K562 (cell line): ENCODE data around the gene SFRP5. TPM values are rescaled to one million over a fixed set of nuclear protein-coding genes. Genes with fewer than 3 reads are reported as not detected.
A peak's percentile ranks its signal among the peaks of the same experiment; 100 is the strongest.

ENCODE experiments used
- ATAC-seq: fragments of 200-7000 bp; cut with Tn5 transposase; 3 replicates; pipeline ENCODE4 v1.9.1; 2020; ENCODE audit warnings: moderate library complexity
- BruUV-seq: library from RNA; stranded (reverse); fragments of 400-500 nt; replicated peaks from 2 replicates; lab custom pipeline; 2021; lab: Mats Ljungman, UMichigan
- CTCF ChIA-PET: fragments of 300-600 bp; formaldehyde crosslinking; extraction: SDS; loops from one replicate; lab custom pipeline; 2021; ENCODE audit warnings: low intra/inter-chr PET ratio; lab: Yijun Ruan, JAX
- POLR2A ChIA-PET: fragments of 300-600, 350-650 bp; sonication (Branson Sonifier 250); formaldehyde crosslinking; extraction: SDS; loops from one replicate; lab custom pipeline; 2021; ENCODE audit warnings: antibody characterized with exemption, inconsistent platforms; lab: Yijun Ruan, JAX
- DNase-seq, 4 experiments: peaks; one replicate each; pipeline versions ENCODE4 v3.0.0 to v3.0.0-alpha.2; 2011 to 2018; ENCODE audit warnings: low spot score in 3 of 4, mixed read lengths in 3 of 4; ENCODE audit errors: extremely low read depth in 1 of 4
- FAIRE-seq: peaks from 2 replicates; lab custom pipeline; 2011; peaks lifted over from hg19 to GRCh38; lab: Jason Lieb, UNC
- H2AFZ ChIP-seq: 2 replicates; pipeline ENCODE4 v1.6.0; 2011; ENCODE audit warnings: low read depth, low read length, control low read depth, inconsistent platforms
- H3K27ac ChIP-seq: fragments of 200-600 bp; 3 replicates; pipeline ENCODE4 v1.8.0; 2011; ENCODE audit warnings: low read depth, mild to moderate bottlenecking, control low read depth, inconsistent platforms, low read length, moderate library complexity, mixed read lengths; ENCODE audit errors: extremely low read depth
- H3K27me3 ChIP-seq, 2 experiments: fragments of 300-600 bp in 1 of 2; 2 replicates in 1 of 2; 3 replicates in 1 of 2; pipeline versions ENCODE4 v1.6.0 to v1.8.0; 2011; ENCODE audit warnings: inconsistent platforms in 2 of 2, low read length in 2 of 2, mild to moderate bottlenecking in 1 of 2, mixed read lengths in 1 of 2, moderate library complexity in 1 of 2; ENCODE audit not compliant: control insufficient read depth in 2 of 2, insufficient read depth in 2 of 2
- H3K36me3 ChIP-seq: fragments of 300-600 bp; 3 replicates; pipeline ENCODE4 v1.8.0; 2011; ENCODE audit warnings: mild to moderate bottlenecking, low read length, inconsistent platforms; ENCODE audit not compliant: control insufficient read depth, insufficient read depth
- H3K4me1 ChIP-seq, 2 experiments: fragments of 200-600 bp in 1 of 2; replicated peaks in 1 of 2; 2 replicates in 1 of 2; 3 replicates in 1 of 2; pipeline versions ENCODE4 v1.5.1 to v1.8.0; 2011; ENCODE audit warnings: inconsistent platforms in 2 of 2, low read length in 2 of 2, mild to moderate bottlenecking in 1 of 2, mixed read lengths in 1 of 2, moderate library complexity in 1 of 2; ENCODE audit not compliant: control insufficient read depth in 2 of 2, insufficient read depth in 2 of 2
- H3K4me2 ChIP-seq: 2 replicates; pipeline ENCODE4 v1.6.1; 2011; ENCODE audit warnings: low read length, control low read depth, inconsistent platforms, mixed read lengths; ENCODE audit not compliant: insufficient read depth
- H3K4me3 ChIP-seq: fragments of 200-600 bp; sonication (generic), shearing (Covaris generic); 2 replicates; pipeline ENCODE4 v1.5.1; 2016; ENCODE audit warnings: control low read depth, inconsistent platforms
- H3K79me2 ChIP-seq: fragments of 200-600 bp; 3 replicates; pipeline ENCODE4 v1.8.0; 2011; ENCODE audit warnings: low read length, inconsistent platforms; ENCODE audit not compliant: control insufficient read depth, insufficient read depth
- H3K9ac ChIP-seq, 2 experiments: 2 replicates each; pipeline versions ENCODE4 v1.6.0 to v1.6.1; 2011; ENCODE audit warnings: low read depth in 2 of 2, low read length in 2 of 2, control low read depth in 1 of 2, inconsistent platforms in 1 of 2, mild to moderate bottlenecking in 1 of 2, mixed read lengths in 1 of 2; ENCODE audit not compliant: insufficient read depth in 1 of 2
- H3K9me1 ChIP-seq: one replicate; pipeline ENCODE4 v1.6.0; 2011; ENCODE audit warnings: inconsistent platforms, mild to moderate bottlenecking, low read length, moderate library complexity; ENCODE audit not compliant: control insufficient read depth, insufficient read depth
- H3K9me3 ChIP-seq: replicated peaks from 2 replicates; pipeline ENCODE4 v1.5.1; 2011; ENCODE audit warnings: low read depth, low read length, inconsistent platforms; ENCODE audit not compliant: control insufficient read depth, insufficient read depth
- H4K20me1 ChIP-seq: replicated peaks from 2 replicates; pipeline ENCODE4 v1.6.1; 2011; ENCODE audit warnings: low read length, inconsistent platforms, mixed read lengths; ENCODE audit not compliant: control insufficient read depth, insufficient read depth
- ATF4 ChIP-seq: fragments of 450-650 bp; formaldehyde crosslinking; IDR thresholded peaks from 2 replicates; pipeline ENCODE4 v1.4.0; 2022; ENCODE audit warnings: mild to moderate bottlenecking, moderate library complexity
- DIDO1 ChIP-seq: fragments of 450-650 bp; IDR thresholded peaks from 2 replicates; pipeline ENCODE4 v1.6.1; 2016; ENCODE audit warnings: low read depth, missing biosample characterization, missing genetic modification characterization
- ETV6 ChIP-seq, 3 experiments: fragments of 150-350 bp in 1 of 3; sonication (generic) in 1 of 3; formaldehyde crosslinking in 1 of 3; IDR thresholded peaks; 2 replicates each; pipeline versions ENCODE4 v1.6.1 to v1.8.0; 2014 to 2022; ENCODE audit warnings: borderline replicate concordance in 2 of 3, low read depth in 2 of 3, antibody characterized with exemption in 1 of 3, low read length in 1 of 3, mild to moderate bottlenecking in 1 of 3, missing genetic modification reagents in 1 of 3
- HNRNPH1 ChIP-seq: fragments of 200-400 bp; formaldehyde crosslinking; optimal IDR thresholded peaks from 2 replicates; pipeline ENCODE3; 2017; ENCODE audit warnings: low read depth, mild to moderate bottlenecking, low read length, moderate library complexity
- IRF9 ChIP-seq: fragments of 450-650 bp; IDR thresholded peaks from 2 replicates; pipeline ENCODE4 v1.6.1; 2016; ENCODE audit warnings: missing biosample characterization, missing genetic modification characterization
- MEIS2 ChIP-seq: fragments of 450-650 bp; IDR thresholded peaks from 2 replicates; pipeline ENCODE4 v1.6.1; 2014; ENCODE audit warnings: mild to moderate bottlenecking; ENCODE audit not compliant: partially characterized antibody
- NELFE ChIP-seq: IDR thresholded peaks from 2 replicates; pipeline ENCODE4 v1.6.1; 2011; ENCODE audit warnings: mild to moderate bottlenecking; ENCODE audit not compliant: insufficient read depth, insufficient read length
- NFIX ChIP-seq: fragments of 250-450 bp; sonication (Bioruptor Pico); IDR thresholded peaks from 2 replicates; pipeline ENCODE4 v1.4.0; 2020; ENCODE audit warnings: low read depth, mild to moderate bottlenecking, moderate library complexity
- PHTF2 ChIP-seq: fragments of 250-450 bp; sonication (Bioruptor Pico); IDR thresholded peaks from 2 replicates; pipeline ENCODE4 v1.5.0; 2021; ENCODE audit warnings: mild to moderate bottlenecking
- RBBP5 ChIP-seq: fragments of 200-600 bp; sonication (generic); IDR thresholded peaks from 2 replicates; pipeline ENCODE4 v1.6.1; 2012; ENCODE audit warnings: borderline replicate concordance, mild to moderate bottlenecking, low read length, control low read depth, inconsistent platforms; ENCODE audit not compliant: insufficient read depth, poor library complexity, severe bottlenecking
- ZKSCAN8 ChIP-seq: fragments of 200-800 bp; sonication (Bioruptor generic); IDR thresholded peaks from 2 replicates; pipeline ENCODE4 v1.6.1; 2016; ENCODE audit warnings: missing genetic modification characterization, missing compliant biosample characterization
- ZNF561 ChIP-seq: fragments of 450-650 bp; formaldehyde crosslinking; conservative IDR thresholded peaks from 2 replicates; pipeline ENCODE4 v1.4.0; 2020; ENCODE audit warnings: mild to moderate bottlenecking, moderate library complexity
- ZNF778 ChIP-seq: fragments of 450-650 bp; formaldehyde crosslinking; IDR thresholded peaks from 2 replicates; pipeline ENCODE4 v1.4.0; 2020; ENCODE audit warnings: mild to moderate bottlenecking, moderate library complexity
- WGBS: fragments of 100-300 bp; shearing (Covaris generic); methylation state at CpG from one replicate; pipeline ENCODE4 v1.1.6; 2016; ENCODE audit warnings: low coverage, mixed read lengths; ENCODE audit not compliant: insufficient coverage; ENCODE audit errors: missing lambda C conversion rate; 5-methylcytosine and 5-hydroxymethylcytosine counted together
- in situ Hi-C: fragments of 300-500 bp; cut with MboI; formaldehyde crosslinking; loops from 4 replicates; pipeline ENCODE4 v1.15.0; 2018; ENCODE audit warnings: inconsistent platforms, mixed read lengths
- intact Hi-C: fragments of 100-400 bp; cut with micrococcal nuclease; formaldehyde crosslinking; loops from 2 replicates; pipeline ENCODE4 v1.14.2; 2022
- polyA plus RNA-seq, 8 experiments: library from polyadenylated mRNA; depleted of rRNA in 4 of 8; stranded (reverse) in 5 of 8; unstranded in 3 of 8; fragments of >200 nt; fragmentation: Nextera tagmentation in 2 of 8; fragmentation: Illumina TruSeq in 1 of 8; extraction: Ambion mirVana in 2 of 8; extraction: Trizol in 1 of 8; gene quantifications; 2 replicates each; pipeline versions ENCODE4 v1.2.1 to v1.2.3, GENCODE V29; 2011 to 2014; ENCODE audit warnings: inconsistent platforms in 1 of 8, missing spikeins in 1 of 8
- total RNA-seq, 7 experiments: library from RNA; depleted of rRNA in 6 of 7; stranded (reverse); fragments of >200 nt in 6 of 7; fragmentation: Illumina TruSeq in 2 of 7; extraction: Trizol in 2 of 7; gene quantifications; 2 replicates each; pipeline versions ENCODE4 v1.2.1 to v1.2.3, GENCODE V29; 2011 to 2021; ENCODE audit warnings: low replicate concordance in 1 of 7

The SFRP5 gene
- total and polyA plus RNA-seq, 9 of the 15 experiments (the other 6 are each of a cell fraction or from before 2014, with no cell fraction given): 0.07 to 0.29 (median 0.13) TPM; not detected in 3

DNA sequence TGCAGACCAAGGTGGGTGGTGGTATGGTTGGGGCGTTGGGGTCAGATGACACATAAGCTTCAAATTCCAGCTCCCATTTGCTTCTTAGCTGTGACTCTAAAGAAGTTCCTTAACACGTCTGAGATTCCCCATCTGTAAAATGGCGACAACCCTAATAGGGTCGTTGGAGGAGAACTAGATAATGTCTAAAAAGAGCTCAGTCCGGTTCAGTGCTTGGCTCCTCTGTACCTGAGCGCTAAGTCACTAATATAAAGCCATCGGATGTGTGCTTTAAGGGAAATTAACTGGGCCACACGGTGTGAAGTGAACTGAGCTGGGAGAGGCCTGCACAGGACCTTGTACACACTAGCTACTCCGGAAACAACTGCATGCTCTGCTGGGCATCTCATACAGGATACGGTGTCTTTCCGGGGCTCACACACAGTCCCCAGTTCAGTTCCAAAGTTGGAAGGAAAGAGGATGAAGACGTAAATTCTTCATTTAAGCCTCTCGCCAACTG lies 35.3 kb downstream of the SFRP5 start (continued):
- TF ChIP-seq MEIS2 (no peak), DIDO1 (0 out of 2 replicates have a peak, but pooled peaks have one; percentile 27), ZKSCAN8 (CRISPR knock-in tag) (no peak), HNRNPH1 (no peak), ETV6 (IDR thresholded peaks at IDR 0.05; ENCODE audit: borderline replicate concordance in 1 of 2, low read depth in 2 of 2, low read length in 1 of 2) (no peak), ETV6 (CRISPR knock-in tag; IDR thresholded peaks at IDR 0.05; ENCODE audit: borderline replicate concordance) (no peak), ZNF778 (CRISPR knock-in tag) (no peak), NELFE (no peak), PHTF2 (no peak), IRF9 (0 out of 2 replicates have a peak, but pooled peaks have one; percentile 38)

DNA sequence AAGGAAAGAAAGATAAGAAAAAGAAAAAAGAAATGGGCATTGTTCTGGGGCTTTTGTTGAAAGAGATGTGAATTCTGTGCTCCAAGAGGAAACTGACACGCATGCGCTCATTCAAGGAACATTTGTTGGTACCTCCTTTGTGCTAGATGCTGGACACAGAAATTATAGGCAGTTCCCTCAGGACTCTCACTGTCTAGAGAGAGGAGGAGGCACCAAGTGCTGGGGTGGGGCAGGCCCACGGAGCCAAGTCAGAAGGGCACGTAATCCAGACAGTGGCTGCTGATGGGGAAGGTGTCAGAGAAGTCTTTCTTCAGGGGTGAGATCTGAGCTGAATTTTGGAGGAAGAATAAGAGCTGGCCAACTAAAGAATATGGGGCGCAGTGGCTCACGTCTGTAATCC lies 37.8 kb downstream of the SFRP5 start:
- ChIA-PET POLR2A (interaction anchor here (1.0 to 1.5 kb wide), 2 partner anchors 23 to 33 kb away, joined by 3 to 4 read pairs; no protein-coding TSS in a partner anchor), CTCF (no interaction called here)
- no peaks in the 10 kb centered on the region for H3K27me3 ChIP-seq
- no peak overlapping the region for H3K4me2 ChIP-seq
- H2AFZ ChIP-seq: no peak overlapping the region
- intact Hi-C loops: loop anchor here (5.0 kb wide), 1 partner anchor 162 kb away; the partner anchor contains the start of gene ANKRD2
- no peak for ATAC-seq
- no peak for FAIRE-seq
- peaks cover 4% of the 10 kb centered on the region; the same call in 1 of the 3 replicates for H3K36me3 ChIP-seq
- BruUV-seq: no TSS peak
- no peak overlapping the region for H3K27ac ChIP-seq
- 89% methylated on average over 3 of the region's 6 CpGs for WGBS
- H3K4me3 ChIP-seq: no peak overlapping the region
- peaks cover 21% of the 10 kb centered on the region for H3K79me2 ChIP-seq
- no peak overlapping the region for H3K9ac ChIP-seq
- DNase-seq: no peak
- in situ Hi-C loops: no loop called here
- no peaks in the 10 kb centered on the region for H3K9me1 ChIP-seq
- H3K4me1 ChIP-seq: peaks cover 12 to 14% of the 10 kb centered on the region in 2 experiments; a peak in 4 of 5 replicates
- H4K20me1 ChIP-seq: 0 out of 2 replicates have a peak, but pooled peaks cover 6% of the 10 kb centered on the region
- H3K9me3 ChIP-seq: no peaks in the 10 kb centered on the region; the same call in 1 of the 2 replicates
- TF ChIP-seq NFIX (CRISPR knock-in tag) (no peak), RBBP5 (no peak), ATF4 (CRISPR knock-in tag) (no peak), ZNF561 (CRISPR knock-in tag) (no peak)
